GM11168 (cell line): Measurements from ENCODE around the gene OR10AD1.
"Not testable (repeated sequence)": the region's sequence is repeated elsewhere in the genome, so short reads cannot be mapped to it uniquely, and the experiment has no call there.

ENCODE experiments used
- in situ Hi-C: fragments of 300-500 bp; cut with MboI; formaldehyde crosslinking; loops from one replicate; pipeline ENCODE4 v1.12.0; 2022; ENCODE audit warnings: low sequenced_read_pairs; ENCODE audit not compliant: unreplicated experiment

Gene OR10AD1

GRCh38 chr12:48165089-48165981 is 37.8 kb downstream of the OR10AD1 start:
- in situ Hi-C loops, result no loop called here

GRCh38 chr12:48164451-48164850 is 38.6 kb downstream of the OR10AD1 start:
- in situ Hi-C loops, result no loop called here

- in situ Hi-C loops, result no loop called here
Measured at GRCh38 chr12:48163150-48163747, 39.8 kb downstream of the OR10AD1 start.

GRCh38 chr12:48160807-48161206 is 42.3 kb downstream of the OR10AD1 start:
- in situ Hi-C loops, result no loop called here

- in situ Hi-C loops, result no loop called here
Measured at GRCh38 chr12:48160046-48160445, 43.0 kb downstream of the OR10AD1 start.

GRCh38 chr12:48157889-48158370 is 45.2 kb downstream of the OR10AD1 start:
- in situ Hi-C loops, result no loop called here

GRCh38 chr12:48157018-48157888 is 45.8 kb downstream of the OR10AD1 start, which contains the start of gene ASB8:
Gene ASB8, minus strand, starts transcription at chr12:48157515. Its CDS starts 4,019 bp downstream, at chr12:48153496.
- in situ Hi-C loops, result no loop called here

GRCh38 chr12:48156652-48157017 is 46.5 kb downstream of the OR10AD1 start:
- in situ Hi-C loops, result no loop called here

GRCh38 chr12:48155786-48156185 is 47.3 kb downstream of the OR10AD1 start:
- in situ Hi-C loops, result not testable (repeated sequence)
